ENCODE data around the gene ZNF609. TPM values are rescaled to one million over a fixed set of nuclear protein-coding genes. Genes with fewer than 3 reads are reported as not detected.

Gene ZNF609
- total and polyA plus RNA-seq, 2 of the 13 experiments (the other 11 are each of a cell fraction or from before 2014, with no cell fraction given) = 8.9 to 9.9 TPM

- no TSS peak for BruUV-seq (replicated peaks)
- no peak for ATAC-seq
- WGBS (ENCODE audit: low lambda C conversion rate) = 100% methylated on average over 1 of the region's 1 CpG
- FAIRE-seq = no peak
- intact Hi-C loops (cut with micrococcal nuclease; ENCODE audit: unreplicated experiment) (loop anchor here (10.0 kb wide), 1 partner anchor 51 kb away; no protein-coding TSS in a partner anchor), in situ Hi-C loops (cut with HindIII; ENCODE audit: extremely low pct_ligation_motif_present, low pct_unique_long_range_greater_than_20kb) (no loop called here)
- DNase-seq (ENCODE audit: low spot score) = no peak
- Histone ChIP-seq H3K4me1 (ENCODE audit: insufficient read depth, low read length) (peaks cover 50% of the 10 kb centered on the region), H3K27me3 (ENCODE audit: control insufficient read depth in 1 of 2, insufficient read depth in 2 of 2, low read length in 2 of 2) (no peaks in the 10 kb centered on the region), H3K9me3 (ENCODE audit: low read length) (no peaks in the 10 kb centered on the region), H4K20me1 (ENCODE audit: insufficient read depth, low read length) (no peaks in the 10 kb centered on the region), H3K4me3 (replicated peaks in 1 of 3; ENCODE audit: insufficient read depth in 1 of 3, low read depth in 2 of 3, low read length in 3 of 3) (no peak overlapping the region), H3K79me2 (ENCODE audit: insufficient read depth, low read length) (peaks cover 8% of the 10 kb centered on the region), H3K27ac (ENCODE audit: extremely low read length, insufficient read depth, low read length) (no peak overlapping the region), H3K9ac (ENCODE audit: insufficient read depth, low read depth, low read length) (no peak overlapping the region), H3K36me3 (replicated peaks in 1 of 2; ENCODE audit: control insufficient read depth in 1 of 2, insufficient read depth in 2 of 2, low read length in 2 of 2) (no peaks in the 10 kb centered on the region), H2AFZ (ENCODE audit: low read length) (no peak overlapping the region), H3K4me2 (ENCODE audit: low read depth, low read length) (no peak overlapping the region)
- ChIA-PET CTCF (ENCODE audit: low intra/inter-chr PET ratio, low total read pairs) (no interaction called here), POLR2A (no interaction called here)
- no peak for TF ChIP-seq KLF9 (CRISPR knock-in tag; IDR thresholded peaks at IDR 0.05; ENCODE audit: low read depth)
- TF ChIP-seq ZNF230 (CRISPR knock-in tag; IDR thresholded peaks at IDR 0.05) = no peak
- TF ChIP-seq ZNF746 (CRISPR knock-in tag; IDR thresholded peaks at IDR 0.05) = no peak
- no peak for TF ChIP-seq FOXP1 (IDR thresholded peaks at IDR 0.05)
- no peak for TF ChIP-seq FOXP1 (CRISPR knock-in tag; IDR thresholded peaks at IDR 0.05)
- no peak for TF ChIP-seq ASH2L (IDR thresholded peaks at IDR 0.05; ENCODE audit: insufficient read length, low read depth, low read length)
- no peak for TF ChIP-seq ZNF550 (CRISPR knock-in tag; IDR thresholded peaks at IDR 0.05; ENCODE audit: borderline replicate concordance)
- TF ChIP-seq PITX1 (CRISPR knock-in tag; IDR thresholded peaks at IDR 0.05) = no peak
- TF ChIP-seq MYC (CRISPR knock-in tag; IDR thresholded peaks at IDR 0.05; ENCODE audit: borderline replicate concordance) = no peak
- no peak for TF ChIP-seq EZH2 (conservative IDR thresholded peaks at IDR 0.05; ENCODE audit: low read depth, low read length)
- TF ChIP-seq RFXANK (CRISPR knock-in tag; IDR thresholded peaks at IDR 0.05) = no peak
- no peak for TF ChIP-seq KLF6 (CRISPR knock-in tag; IDR thresholded peaks at IDR 0.05)
- TF ChIP-seq MIXL1 (CRISPR knock-in tag; IDR thresholded peaks at IDR 0.05) = no peak
- TF ChIP-seq MTERF4 (CRISPR knock-in tag; IDR thresholded peaks at IDR 0.05) = no peak
- TF ChIP-seq ZNF737 (CRISPR knock-in tag; IDR thresholded peaks at IDR 0.05; ENCODE audit: borderline replicate concordance) = no peak
- TF ChIP-seq ZFP1 (CRISPR knock-in tag; IDR thresholded peaks at IDR 0.05) = no peak
These were observed 185.6 kb downstream of the ZNF609 start for GRCh38 chr15:64645995-64646394.
